ENCODE results near the gene SLIT3.

Gene SLIT3

DNA sequence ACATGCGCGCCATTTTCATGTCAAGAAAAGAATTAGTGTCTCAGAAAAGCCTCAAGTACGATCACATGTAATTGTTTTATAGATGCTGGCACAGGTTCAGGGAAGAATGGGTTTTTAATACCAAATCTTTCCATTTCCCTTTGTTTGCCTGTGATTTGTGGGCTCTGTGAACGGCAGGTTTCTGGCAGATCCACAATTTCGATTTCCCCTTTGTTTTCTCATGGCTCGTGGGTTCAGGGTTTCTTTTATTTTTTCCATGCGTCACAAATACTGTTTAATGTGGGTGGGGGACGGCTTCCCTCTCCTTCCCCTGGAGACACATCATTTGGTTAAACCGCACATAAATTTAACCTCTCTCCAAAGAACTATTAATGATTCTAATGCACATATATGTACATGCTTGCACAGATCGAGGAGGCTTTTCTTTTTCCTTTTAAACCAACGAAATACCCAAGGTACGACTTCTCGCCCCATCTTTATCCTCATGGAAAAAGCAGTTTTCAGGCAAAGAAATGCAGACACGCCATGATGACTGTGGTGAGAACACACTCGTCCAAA, 195.9 kb downstream of the SLIT3 start:
- DNase-seq (ENCODE audit: low read depth) = no peak

DNA sequence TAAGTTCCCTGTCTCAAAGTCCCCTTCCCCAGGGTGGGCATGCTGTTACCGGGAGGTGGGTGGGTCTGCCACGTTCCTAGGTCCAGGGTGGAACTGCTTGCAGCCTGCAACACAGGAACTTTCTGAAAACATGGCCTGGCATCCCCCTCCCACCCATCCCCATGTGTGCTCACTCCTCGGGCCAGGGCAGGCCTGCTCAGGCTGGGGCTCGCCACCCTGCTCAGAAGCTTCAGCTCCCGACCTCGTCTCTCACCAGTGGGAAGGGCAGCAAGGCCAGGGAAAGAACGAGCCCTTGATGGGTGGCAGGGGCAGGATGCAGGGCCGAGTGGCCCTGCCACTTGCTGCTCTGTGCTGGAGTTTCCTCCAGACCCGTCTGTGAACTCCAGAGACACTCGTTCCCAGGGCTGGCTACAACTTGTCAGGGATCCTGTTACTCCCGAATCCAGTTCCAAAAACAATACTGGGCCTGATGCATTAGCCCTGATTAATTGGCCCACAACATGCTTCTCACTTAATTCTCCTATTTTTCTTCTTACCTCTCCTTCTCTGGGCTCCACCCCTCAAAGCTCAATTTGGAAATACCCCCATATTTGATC, 197.3 kb downstream of the SLIT3 start:
- no peak for DNase-seq (ENCODE audit: low read depth)

DNA sequence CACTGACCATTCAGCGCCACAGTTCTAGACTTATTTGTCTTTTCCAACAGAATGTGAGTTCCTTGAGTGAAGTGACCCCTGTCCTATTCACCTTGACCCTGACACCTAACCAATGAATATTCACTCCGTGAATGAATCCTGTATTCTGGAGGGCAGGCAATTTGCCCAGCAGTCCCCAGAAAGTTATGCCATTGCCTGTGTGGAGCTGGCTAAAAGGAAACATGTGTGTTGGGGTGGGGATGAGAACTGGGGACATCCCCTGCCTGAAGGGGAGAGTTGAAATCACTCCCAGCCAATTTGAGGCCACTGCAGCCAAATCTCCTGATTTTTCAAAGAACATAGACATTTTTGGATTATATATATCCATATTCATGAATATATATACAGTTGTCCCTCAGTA, 199.0 kb downstream of the SLIT3 start:
- DNase-seq (ENCODE audit: low read depth) = no peak

DNA sequence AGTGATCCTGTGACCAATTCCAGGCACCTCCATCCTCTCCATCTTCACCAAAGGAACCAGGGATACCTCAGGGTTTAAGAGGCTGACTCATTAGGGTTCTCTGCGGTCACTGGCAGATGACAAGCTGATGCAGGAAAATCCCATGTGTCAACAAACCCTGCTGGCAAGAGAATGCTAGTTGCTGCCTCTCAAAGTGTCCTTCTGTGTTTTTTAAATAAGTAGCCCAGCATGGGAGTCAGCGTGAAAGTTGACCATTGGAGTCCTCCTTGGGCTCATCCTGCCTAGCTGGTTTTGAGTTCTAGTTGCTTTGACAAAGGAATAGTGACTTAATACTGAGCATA, 200.2 kb downstream of the SLIT3 start:
- DNase-seq (ENCODE audit: low read depth) = no peak

DNA sequence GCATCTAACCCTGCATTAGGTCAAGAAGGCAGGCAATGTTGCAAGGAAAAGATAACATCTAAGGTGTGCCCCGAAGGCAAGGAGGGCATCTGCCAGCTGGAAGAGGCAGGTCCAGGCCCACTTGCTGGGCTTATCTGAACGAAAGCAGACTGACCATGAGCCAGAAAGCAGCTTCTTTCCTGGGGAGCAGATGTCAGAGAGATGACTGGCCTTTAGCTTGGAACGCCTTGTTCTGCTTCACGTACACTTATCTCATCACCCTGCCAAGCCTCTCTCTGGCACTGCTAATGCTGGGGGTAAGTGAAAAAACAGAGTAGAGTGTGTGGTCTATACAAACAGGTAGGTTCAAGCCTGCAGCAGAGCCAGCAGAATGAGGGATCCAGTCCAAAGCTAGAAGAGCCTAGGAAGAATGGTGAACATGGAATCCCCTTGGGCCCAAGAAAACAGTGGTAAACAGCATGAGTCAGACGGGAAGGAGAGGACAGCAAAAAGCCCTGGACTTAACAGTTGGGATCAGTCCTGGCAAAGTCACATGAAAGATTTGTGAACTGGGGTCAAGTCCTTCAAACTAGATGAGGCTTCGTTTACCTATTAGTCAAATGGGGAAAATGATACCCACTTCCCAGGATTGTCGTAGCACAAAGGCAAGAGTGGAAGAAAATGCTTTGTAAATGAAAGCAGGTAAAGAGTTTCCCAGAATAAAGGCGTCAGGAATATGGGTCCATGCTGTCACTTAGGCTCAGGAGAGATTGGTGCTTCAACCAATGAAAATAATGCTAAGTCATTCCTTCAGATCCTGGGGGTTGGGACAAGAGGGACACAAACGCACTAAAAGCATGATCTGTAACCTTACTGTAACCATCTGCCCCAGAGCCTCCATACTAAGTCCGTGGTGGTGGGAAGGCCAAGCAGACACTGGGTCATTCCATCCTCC, 200.9 kb downstream of the SLIT3 start:
- no peak for DNase-seq (ENCODE audit: low read depth)

DNA sequence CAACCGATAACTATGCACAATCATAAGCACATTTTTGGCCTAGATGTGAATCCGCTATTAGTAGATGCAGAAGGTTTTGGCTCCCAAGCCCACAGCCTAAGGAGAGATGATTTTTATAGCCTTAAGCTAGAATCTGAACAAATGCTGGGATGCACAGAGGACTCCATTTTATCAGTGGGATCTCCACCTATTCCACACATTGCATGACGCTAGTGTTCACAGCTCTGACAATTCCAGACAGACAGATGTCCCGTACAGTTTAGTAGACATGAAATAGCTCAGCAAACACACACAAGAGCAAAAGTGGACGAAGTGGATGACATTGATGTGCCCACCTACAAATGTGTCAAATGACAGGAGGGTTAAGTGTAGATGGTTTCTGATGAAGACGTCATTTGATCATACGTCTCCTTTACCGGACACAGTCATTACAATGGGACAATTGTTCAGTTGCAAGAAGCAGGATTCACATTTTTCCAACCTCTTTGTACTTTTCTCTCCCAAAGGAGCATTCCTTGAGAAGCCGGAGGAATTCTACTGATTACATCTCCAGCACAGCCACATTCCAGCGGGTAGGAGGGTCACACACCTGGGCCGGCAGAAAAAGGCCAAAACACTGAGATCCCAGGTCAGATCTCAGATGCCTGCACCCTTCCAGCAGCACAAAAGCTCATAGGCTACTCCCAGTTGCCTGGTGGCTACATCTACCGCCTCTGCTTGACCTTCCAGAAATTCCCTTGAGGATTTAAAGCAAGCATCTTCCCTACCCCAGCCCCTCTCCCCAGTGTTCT, 202.4 kb downstream of the SLIT3 start:
- DNase-seq (ENCODE audit: low read depth) = no peak

DNA sequence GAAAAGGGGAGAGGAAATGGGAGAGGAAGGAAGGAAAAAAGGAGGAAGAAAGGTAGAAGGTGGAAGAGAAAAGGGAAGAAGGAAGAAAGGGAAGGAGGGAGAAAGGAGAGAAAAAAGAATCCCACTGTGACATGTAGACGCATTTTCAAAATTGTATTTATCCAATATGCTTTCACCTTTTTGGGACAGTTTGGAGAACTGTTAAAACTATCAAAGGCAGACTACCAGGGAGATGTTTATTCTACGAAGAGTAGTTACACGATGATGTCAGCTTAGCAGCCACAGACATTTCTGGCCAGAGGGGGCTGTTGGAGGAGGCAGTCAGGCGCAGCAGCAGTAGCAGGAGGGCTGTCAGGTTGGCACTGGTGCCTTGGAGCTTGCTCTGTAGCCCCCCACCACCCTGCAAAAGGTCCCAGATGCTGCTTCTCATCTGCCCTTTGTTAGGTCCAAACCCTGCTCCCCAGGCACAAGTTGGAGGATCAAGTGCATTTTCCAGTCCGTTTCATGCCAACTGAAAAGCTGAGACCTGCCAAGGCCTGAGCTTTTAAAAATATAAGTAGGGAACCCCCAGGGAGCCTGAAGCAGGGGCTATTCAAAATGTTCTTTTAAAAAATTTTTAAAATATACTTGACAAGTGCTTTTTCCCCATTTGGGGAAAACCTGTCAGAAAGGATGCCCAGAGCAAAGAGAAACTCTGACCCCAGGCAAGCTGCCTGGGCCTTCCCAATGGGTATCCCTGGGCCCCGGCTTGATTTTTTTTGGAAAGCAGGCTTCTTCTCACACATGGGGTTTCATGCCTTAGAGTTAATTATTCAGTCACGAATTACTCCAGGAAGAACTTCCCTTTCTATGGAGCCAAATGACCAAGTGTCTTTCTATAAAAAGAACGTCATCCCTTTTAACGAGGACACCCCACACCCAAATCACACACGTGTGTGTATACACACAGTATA, 203.3 kb downstream of the SLIT3 start:
- DNase-seq (ENCODE audit: low read depth) = no peak

DNA sequence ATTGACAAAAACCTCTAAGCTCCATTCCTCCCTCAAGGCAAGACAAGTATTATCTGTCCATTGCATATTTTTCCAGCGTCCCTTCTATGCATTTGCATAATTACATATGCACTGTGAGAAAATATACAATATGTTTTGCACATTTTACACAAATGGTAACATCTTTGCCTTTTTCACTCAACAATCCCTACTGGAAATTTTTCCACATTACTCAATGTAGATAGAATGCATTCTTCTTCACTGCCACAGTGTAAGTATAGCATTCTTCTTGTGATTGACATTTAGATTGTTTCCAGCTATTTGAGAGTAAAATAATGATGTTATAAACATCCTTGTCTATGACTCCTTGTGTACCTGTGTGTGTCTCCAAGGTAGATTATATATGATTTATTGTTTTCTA, 205.0 kb downstream of the SLIT3 start:
- no peak for DNase-seq (ENCODE audit: low read depth)

DNA sequence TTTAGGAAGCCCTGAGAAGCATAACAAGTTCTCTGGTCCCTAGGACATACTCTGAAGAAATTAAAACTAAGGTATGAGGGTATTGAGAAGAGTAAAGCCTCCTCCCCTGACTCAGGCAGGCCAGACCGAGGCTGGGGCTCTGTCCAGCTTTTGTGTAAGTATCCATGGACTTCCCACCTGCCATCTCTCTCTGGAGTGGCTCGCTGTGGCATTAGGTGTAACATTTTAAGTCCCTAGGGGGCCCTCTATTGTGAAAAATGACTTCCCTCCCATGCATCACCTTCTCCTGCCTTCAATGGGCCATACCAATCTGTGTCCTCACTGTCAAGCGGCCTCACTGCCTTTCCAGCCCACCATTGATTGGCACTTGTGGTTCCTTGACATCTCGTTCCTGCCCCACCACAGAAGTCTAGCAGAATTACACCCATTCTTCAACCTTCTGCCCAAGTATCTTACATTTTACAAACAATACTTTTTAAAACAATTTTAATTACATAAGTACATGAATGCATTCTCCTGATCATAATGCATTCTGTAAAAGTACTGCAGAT, 205.5 kb downstream of the SLIT3 start:
- no peak for DNase-seq (ENCODE audit: low read depth)

DNA sequence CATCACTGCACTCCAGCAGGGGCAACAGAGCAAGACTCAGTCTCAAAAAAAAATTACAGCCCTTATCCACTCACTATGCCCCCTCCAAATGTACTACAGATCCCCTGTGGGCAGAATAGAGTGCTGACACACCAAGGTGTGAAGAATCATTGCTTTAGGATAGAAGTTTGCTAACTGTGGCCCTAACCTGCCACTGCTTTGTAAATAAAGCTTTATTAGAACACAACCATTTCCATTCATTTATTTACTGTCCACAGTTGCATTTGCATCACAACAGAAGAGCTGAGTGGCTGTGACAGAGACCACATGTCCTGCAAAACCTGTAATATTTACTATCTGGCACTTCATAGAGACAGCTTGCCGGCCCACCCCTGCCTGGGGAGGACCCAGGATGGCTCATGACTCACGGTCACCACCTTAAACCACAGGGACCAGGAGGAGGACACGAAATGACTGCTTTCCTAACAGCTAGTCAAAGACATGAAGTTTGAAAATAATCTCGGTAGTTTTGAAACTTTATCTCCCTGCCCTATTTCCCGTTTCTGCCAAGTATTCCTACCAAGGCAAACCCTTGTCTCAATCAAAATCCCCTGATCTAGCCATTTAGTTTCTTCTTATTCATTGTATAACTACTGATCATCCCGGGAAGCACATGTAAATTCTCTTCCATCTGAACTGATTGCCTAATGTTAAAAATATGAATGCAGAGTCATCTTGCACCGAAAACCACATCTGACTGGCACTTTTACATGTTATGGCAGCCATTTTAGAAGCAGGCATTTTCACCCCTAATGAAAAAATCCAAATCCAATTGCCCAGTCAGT, 206.1 kb downstream of the SLIT3 start:
- DNase-seq (ENCODE audit: low read depth) = no peak

DNA sequence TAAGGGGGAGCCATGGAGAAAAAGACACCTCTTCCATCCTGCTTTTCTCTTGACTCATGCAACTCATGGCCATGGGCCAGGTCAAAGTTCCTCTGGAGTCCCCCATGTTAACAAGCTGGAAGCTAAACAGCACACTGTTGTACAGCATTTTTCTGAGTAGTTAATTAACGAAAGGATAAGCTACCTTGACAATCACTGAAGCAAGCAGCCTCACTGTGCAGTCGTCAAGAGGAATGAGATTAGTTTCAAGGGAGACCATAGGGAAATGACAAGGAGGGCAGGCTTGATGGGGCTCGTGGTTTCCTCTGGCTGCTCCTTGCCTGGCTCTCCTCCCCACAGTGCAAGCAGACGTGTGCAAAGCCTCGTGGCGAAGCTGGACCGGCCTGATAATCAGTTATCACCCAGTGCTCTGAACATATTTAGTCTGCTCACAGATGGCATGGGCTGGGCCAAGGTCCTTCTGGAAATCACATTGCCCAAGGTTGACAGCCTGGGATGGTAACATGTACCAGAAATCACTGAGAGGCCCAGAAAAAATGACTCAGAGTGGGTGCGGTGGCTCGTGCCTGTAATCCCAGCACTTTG, 209.5 kb downstream of the SLIT3 start:
- no peak for DNase-seq (ENCODE audit: low read depth)

DNA sequence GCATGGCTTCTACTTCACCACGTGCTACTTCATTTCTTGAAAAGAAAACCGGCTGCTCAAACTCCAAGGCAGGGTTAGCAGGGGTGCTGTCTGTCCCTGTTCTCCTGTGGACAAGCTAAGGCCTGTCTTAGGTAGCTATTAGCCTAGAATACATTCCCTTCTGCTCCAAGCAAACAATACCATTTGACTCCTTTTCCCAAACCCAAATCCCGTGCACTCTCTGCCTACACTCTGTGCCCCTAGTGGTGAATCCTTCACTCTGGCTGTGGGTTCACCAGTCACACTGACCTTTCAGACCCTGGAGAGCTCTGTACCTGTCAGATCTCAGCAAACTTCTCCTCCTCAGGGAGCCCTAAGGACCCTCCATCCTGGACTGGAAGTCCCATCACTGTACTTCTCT, 211.6 kb downstream of the SLIT3 start:
- DNase-seq (ENCODE audit: low read depth) = no peak

DNA sequence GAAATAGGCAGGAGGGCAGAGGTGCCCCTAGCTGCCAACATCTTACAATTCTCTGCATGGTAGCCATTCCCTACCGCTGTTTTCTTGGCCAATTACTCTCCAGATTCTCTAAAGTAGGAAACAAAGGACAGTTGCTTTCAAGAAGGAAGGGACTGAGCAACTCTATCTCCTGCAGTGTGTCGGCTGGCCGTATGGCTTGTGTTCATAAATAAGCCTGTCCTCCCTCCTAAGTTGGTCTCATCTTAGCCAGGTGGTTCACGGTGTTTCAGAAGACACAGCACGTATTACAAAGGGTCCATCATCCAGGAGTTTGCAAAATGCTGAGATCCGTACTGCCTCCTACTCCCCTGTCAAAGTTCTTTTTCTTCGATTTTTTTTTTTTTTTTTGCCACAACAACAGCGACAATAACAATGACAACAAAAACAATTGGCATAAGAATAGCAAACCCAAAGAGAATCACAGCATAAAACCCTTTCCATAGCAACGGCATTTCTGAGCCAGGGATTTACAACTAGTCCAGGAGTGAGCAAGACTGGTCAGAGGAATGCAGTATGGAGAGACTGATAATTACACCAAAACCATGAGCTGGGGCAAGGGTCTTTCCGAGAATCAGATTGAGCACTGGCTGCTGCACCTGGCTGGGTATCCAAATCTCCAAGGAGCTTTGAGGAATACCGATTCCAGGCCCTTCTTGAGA, 212.8 kb downstream of the SLIT3 start:
- no peak for DNase-seq (ENCODE audit: low read depth)

DNA sequence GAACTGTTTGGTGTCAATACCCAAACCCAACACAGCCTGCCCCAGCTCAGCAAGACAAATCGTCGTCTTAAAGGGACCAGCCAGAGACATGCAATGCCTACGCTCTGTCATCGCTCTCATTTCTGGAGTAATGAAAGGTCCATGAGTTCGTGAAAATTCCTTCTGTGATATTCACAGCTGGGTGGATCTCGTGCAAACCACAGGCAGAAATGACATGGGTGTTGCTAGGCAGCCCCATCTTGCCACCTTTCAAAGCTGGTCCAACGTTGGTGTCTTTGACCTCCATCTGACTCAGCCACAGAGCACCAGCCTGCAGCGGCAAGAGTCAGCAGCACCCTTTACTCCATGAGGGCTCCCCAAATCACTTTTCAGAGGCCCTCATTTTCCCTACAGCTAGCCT, 215.3 kb downstream of the SLIT3 start:
- DNase-seq (ENCODE audit: low read depth) = no peak

DNA sequence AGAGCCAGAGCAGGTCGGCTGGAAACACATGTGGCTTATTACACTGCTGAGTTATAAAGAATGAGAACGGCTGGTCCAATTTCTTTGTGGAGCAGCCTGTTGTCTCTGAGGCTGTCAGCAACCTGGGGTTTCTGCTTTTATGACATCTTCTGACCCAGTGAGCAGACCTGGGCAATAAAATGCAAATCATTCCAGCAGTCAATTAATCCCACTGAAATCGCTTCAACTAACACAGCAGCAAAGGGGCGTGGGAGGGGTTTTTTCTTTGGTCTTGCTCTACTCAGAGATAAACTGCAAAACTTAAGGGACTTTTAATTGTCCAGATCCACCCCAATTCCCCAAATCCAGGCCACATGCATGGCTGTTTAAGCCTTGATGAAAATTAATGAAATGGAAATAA, 215.7 kb downstream of the SLIT3 start:
- DNase-seq (ENCODE audit: low read depth) = no peak

DNA sequence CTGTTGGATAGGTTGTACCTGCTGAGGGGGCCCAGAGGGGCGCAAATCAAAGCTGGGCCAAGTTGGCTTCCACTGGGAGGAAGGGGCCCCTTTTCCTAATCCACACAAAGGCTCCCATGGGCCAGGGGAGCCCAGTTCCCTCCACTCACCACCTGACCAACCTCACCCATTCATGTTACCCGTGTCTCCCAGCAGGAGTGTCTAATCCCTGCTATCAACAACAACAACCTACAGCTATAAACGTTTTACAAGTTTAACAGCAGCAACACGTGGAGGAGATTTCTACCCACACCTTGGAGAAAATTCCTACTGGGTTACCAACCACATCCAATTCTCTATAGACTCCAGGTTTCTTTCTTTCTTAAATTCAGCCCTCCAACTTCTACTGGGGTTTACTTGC, 216.2 kb downstream of the SLIT3 start:
- no peak for DNase-seq (ENCODE audit: low read depth)

DNA sequence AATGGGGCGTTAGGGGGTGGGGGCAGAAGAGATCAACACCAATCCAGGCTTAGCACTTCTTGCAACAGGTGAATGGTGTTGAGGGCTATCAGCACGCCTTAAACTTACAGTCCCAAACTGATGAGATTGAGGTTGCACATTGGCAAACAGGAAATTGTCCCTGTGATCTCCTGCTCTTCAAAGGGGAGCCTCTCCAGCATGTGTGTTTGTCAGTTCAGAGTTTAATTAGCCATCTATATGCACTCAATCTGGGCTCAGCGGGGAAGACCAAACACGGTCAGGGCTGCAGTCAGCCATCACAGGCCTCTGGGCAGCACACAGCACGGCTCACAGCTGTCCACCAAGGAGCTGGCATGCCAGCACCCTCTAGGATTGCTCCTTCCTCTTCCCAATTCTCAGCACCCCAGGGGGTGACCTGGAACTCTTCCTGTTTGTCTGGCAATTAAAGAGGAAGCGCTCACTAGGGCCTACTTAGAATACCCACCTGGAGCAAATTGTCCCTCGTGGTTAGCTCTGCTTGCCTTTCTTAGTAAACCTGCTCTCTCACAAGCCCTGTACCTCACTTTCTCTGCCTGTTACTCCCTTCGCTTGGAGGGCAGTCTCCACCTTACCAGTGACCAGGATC, 217.4 kb downstream of the SLIT3 start:
- no peak for DNase-seq (ENCODE audit: low read depth)

DNA sequence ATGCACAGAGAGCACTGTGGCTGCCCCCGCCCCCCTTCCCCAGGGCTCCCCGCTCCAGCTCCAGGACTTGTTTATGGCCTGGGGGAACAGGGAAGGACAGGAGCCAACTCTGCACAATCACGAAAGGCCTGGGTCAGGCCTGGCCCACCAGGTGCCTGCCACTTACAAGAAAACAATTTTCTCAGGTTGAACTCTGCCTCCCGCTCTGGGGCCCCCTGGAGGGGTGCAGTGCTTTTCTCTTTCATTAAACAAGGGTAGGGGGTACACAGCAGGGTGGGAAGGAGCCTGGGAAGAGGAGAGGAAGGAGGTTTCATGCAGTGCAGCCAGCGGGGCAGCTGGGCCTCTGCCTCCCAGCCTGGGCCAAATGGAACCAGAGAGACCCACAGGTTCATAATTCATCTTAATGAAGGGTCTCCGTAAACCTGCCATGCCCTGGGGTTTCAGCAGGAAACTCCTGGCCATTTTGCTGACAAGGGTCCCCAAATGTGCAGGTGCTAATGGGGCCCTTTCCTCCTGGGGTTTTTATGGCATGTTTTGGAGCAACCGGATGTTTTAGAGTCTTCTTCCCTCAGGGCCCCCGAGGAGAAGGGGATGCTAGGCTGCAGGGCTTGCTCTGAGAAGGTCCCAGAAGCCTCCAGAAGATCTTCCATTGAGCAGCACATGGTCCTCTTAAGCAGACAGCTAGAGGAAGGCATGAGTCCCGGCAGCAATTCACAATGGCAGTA, 219.8 kb downstream of the SLIT3 start:
- DNase-seq (ENCODE audit: low read depth) = no peak
